Mesothelial cell of epicardium (in vitro differentiated cells): Measurements from ENCODE around the gene AKR7A3. TPM values are rescaled to one million over a fixed set of nuclear protein-coding genes. Genes with fewer than 3 reads are reported as not detected.
"Not testable (repeated sequence)": the region's sequence is repeated elsewhere in the genome, so short reads cannot be mapped to it uniquely, and the experiment has no call there.

Experiments
- DNase-seq, 2 experiments: peaks; one replicate each; pipeline ENCODE4 v3.0.0; 2021; ENCODE audit warnings: low spot score in 2 of 2; ENCODE audit not compliant: unreplicated experiment in 2 of 2
- H3K27ac Mint-ChIP-seq: 2 replicates; pipeline ENCODE4 v1.8.0; 2021; ENCODE audit warnings: mixed read lengths
- H3K27me3 Mint-ChIP-seq: 2 replicates; pipeline ENCODE4 v1.8.0; 2021; ENCODE audit warnings: low read depth, mixed read lengths
- H3K36me3 Mint-ChIP-seq: 2 replicates; pipeline ENCODE4 v1.8.0; 2021; ENCODE audit warnings: mixed read lengths
- H3K4me1 Mint-ChIP-seq: 2 replicates; pipeline ENCODE4 v1.8.0; 2021; ENCODE audit warnings: mixed read lengths
- H3K4me3 Mint-ChIP-seq: 2 replicates; pipeline ENCODE4 v1.8.0; 2021; ENCODE audit warnings: mild to moderate bottlenecking, moderate library complexity, mixed read lengths
- H3K9me3 Mint-ChIP-seq: 2 replicates; pipeline ENCODE4 v1.8.0; 2021; ENCODE audit warnings: mixed read lengths
- CTCF ChIP-seq: fragments of 200-600 bp; sonication (generic); IDR thresholded peaks from one replicate; pipeline ENCODE4 v1.5.0; 2021; ENCODE audit warnings: antibody characterized with exemption; ENCODE audit not compliant: unreplicated experiment
- total RNA-seq: library from RNA; stranded (reverse); gene quantifications from 3 replicates; pipeline ENCODE4 v1.2.1, GENCODE V29; 2021

The AKR7A3 gene
- total RNA-seq, 1 donor from 2014 or later = 2.8 TPM

- H3K27ac Mint-ChIP-seq = no peak overlapping the region
- DNase-seq = no peak
- H3K4me1 Mint-ChIP-seq = peaks cover 14% of the 10 kb centered on the region
- no peak overlapping the region for H3K4me3 Mint-ChIP-seq
- H3K36me3 Mint-ChIP-seq = peaks cover 12% of the 10 kb centered on the region
- H3K9me3 Mint-ChIP-seq = no peaks in the 10 kb centered on the region
- no peak for TF ChIP-seq CTCF
- H3K27me3 Mint-ChIP-seq = no peaks in the 10 kb centered on the region
These were observed 31.2 kb downstream of the AKR7A3 start for GRCh38 chr1:19257178-19257914.

DNA sequence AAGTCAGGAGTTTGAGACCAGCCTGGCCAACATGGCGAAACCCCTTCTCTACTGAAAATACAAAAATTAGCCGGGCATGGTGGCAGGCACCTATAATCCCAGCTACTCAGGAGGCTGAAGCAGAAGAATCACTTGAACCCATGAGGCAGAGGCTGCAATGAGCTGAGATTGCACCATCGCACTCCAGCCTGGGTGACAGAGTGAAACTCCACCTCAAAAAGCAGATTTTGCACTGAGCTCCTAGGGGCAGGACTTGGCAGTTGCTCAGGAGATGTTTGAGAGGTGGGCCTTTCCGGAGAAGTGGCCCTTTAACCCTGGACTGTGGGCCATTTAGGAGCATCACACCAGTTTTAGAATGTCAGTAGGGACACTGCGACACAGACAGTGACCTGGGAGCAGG, 32.3 kb downstream of the AKR7A3 start:
- H3K27me3 Mint-ChIP-seq, H3K4me3 Mint-ChIP-seq, DNase-seq, H3K27ac Mint-ChIP-seq, H3K9me3 Mint-ChIP-seq: not testable (repeated sequence)
- Mint-ChIP-seq H3K36me3 (peaks cover 12% of the 10 kb centered on the region), H3K4me1 (peaks cover 17% of the 10 kb centered on the region)

DNA sequence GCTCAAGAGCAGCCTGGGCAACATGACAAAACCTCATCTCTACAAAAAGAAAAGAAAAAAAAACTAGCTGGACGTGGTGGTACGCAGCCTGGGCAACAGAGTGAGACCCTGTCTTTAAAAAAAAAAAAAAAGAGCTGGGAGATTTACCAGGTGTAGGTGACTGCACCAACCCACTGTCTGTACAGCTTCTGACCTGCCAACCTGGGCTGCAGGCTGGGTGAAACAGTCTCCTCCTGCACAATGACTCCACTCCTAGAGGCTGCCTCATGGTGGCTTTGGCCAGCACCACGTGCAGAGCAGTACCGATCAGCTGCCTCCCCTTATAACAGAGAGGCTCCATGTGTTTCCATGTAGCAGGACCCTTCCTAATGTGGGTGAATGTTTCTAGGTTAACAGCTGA, 33.3 kb downstream of the AKR7A3 start:
- no peak for DNase-seq
- Mint-ChIP-seq H3K4me3 (no peak overlapping the region), H3K9me3 (no peaks in the 10 kb centered on the region), H3K27ac (no peak overlapping the region), H3K27me3 (no peaks in the 10 kb centered on the region), H3K36me3 (peaks cover 12% of the 10 kb centered on the region), H3K4me1 (peaks cover 23% of the 10 kb centered on the region)
- no peak for TF ChIP-seq CTCF

GRCh38 chr1:19254416-19254815, 34.2 kb downstream of the AKR7A3 start:
- Mint-ChIP-seq H3K27me3 (no peaks in the 10 kb centered on the region), H3K9me3 (no peaks in the 10 kb centered on the region), H3K27ac (no peak overlapping the region), H3K4me1 (peaks cover 26% of the 10 kb centered on the region), H3K36me3 (peaks cover 8% of the 10 kb centered on the region), H3K4me3 (no peak overlapping the region)
- DNase-seq = no peak
- TF ChIP-seq CTCF = no peak

DNA sequence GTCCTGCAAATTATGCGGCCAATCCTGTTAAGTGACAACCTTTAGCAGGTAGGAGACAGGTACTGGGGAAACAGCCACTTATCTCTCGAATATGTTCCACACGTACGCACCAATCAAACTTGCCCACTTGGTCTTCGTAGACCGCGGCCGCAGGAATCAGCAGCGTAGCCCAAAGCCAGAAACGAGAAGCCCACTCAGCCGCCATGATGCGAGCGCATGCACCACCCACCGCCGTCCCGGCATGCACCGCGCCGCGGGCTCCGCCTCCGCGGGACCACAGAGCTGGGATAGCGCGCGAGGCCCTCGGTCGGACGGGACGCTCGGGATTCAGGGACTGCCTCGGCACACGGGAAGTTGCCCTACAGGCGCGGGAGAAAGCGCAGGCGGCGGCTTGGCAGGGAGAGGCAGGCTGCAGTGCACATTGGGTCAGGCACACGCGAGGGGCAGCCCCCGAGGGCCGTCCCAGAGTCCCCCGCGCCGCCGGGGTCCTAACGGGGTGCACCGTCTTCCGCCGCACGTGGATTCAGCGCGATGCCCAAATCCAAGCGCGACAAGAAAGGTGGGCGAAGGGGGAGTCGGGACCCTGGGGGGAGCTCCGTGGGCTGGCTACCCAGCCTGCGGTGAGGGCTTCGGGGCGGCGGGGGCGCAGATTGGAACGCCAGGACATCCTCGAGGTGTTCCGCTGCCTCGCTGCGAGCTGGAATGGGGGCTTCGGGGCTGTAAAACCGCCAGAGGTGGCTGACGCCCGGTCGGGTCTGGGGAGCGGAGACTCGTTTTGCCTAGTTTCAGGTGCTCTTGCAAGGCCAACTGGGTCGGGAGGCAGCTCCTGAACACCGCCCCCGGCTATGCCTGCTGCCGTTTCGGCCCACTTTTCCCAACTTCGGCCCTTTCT, 37.0 kb downstream of the AKR7A3 start, which contains the start of the genes EMC1 and MRTO4:
Gene EMC1 (minus strand): TSS at position 220 of the 892 bp plus-strand sequence. CDS start 15 bp downstream, at position 205.
Gene MRTO4 (plus strand): TSS at position 501 of the 892 bp plus-strand sequence. CDS start 31 bp downstream, at position 532.
- H3K9me3 Mint-ChIP-seq = no peaks in the 10 kb centered on the region
- no peaks in the 10 kb centered on the region for H3K36me3 Mint-ChIP-seq
- H3K27me3 Mint-ChIP-seq = no peaks in the 10 kb centered on the region
- H3K4me3 Mint-ChIP-seq = peak within 1 kb of the TSS; percentile 96
- TF ChIP-seq CTCF = no peak
- peak within 1 kb of the TSS; percentile 96 for H3K27ac Mint-ChIP-seq
- H3K4me1 Mint-ChIP-seq = peaks cover 26% of the 10 kb centered on the region
- peak; percentile 86 to 94 for DNase-seq
